Naive thymus-derived CD4-positive, alpha-beta T cell (primary cell): ENCODE data around the gene MMS19. TPM values are rescaled to one million over a fixed set of nuclear protein-coding genes. Genes with fewer than 3 reads are reported as not detected.

Experiments
- ATAC-seq: fragments of 150-1000 bp; cut with Tn5 transposase; 2 replicates; pipeline ENCODE4 v1.10.0; 2021; ENCODE audit warnings: mild to moderate bottlenecking, moderate library complexity
- CTCF ChIA-PET: fragments of 350-600 bp; sonication (Branson Sonifier 250); formaldehyde crosslinking; loops from one replicate; lab custom pipeline; 2021; ENCODE audit warnings: antibody characterized with exemption; lab: Charles Lee
- POLR2A ChIA-PET: fragments of 350-600 bp; sonication (Branson Sonifier 250); formaldehyde crosslinking; loops from one replicate; lab custom pipeline; 2021; ENCODE audit warnings: antibody characterized with exemption, inconsistent platforms; lab: Charles Lee
- DNase-seq, 9 donors: peaks; one replicate each; pipeline versions ENCODE4 v3.0.0 to v3.0.0-alpha.2; 2020 to 2022; ENCODE audit warnings: mixed read lengths in 1 of 9
- H3K27ac ChIP-seq: one replicate; pipeline ENCODE4 v1.7.0; 2013; ENCODE audit warnings: mild to moderate bottlenecking, low read depth, low read length, moderate library complexity
- H3K27me3 ChIP-seq, 2 donors: one replicate each; pipeline ENCODE4 v1.7.0; 2013; ENCODE audit warnings: low read length in 2 of 2, mild to moderate bottlenecking in 2 of 2, moderate library complexity in 2 of 2; ENCODE audit not compliant: control insufficient read depth in 2 of 2, insufficient read depth in 2 of 2
- H3K36me3 ChIP-seq, 3 experiments: 1 replicate in 2 of 3; 2 replicates in 1 of 3; pipeline ENCODE4 v1.7.0; 2013; ENCODE audit warnings: low read length in 3 of 3, mild to moderate bottlenecking in 3 of 3, moderate library complexity in 1 of 3; ENCODE audit not compliant: insufficient read depth in 3 of 3, control insufficient read depth in 2 of 3
- H3K4me1 ChIP-seq, 2 donors: one replicate each; pipeline ENCODE4 v1.7.0; 2013; ENCODE audit warnings: low read length in 2 of 2, mild to moderate bottlenecking in 2 of 2, moderate library complexity in 1 of 2; ENCODE audit not compliant: control insufficient read depth in 2 of 2, insufficient read depth in 2 of 2
- H3K4me3 ChIP-seq: 2 replicates; pipeline ENCODE4 v1.7.0; 2013; ENCODE audit warnings: mild to moderate bottlenecking, low read length
- H3K9me3 ChIP-seq, 3 experiments: 1 replicate in 2 of 3; 2 replicates in 1 of 3; pipeline ENCODE4 v1.7.0; 2013; ENCODE audit warnings: low read length in 3 of 3; ENCODE audit not compliant: control insufficient read depth in 2 of 3
- H3K27ac Mint-ChIP-seq, 9 donors: one replicate each; pipeline ENCODE4 v1.8.0; 2020 to 2022; ENCODE audit warnings: mixed read lengths in 9 of 9, mild to moderate bottlenecking in 8 of 9, moderate library complexity in 5 of 9, inconsistent platforms in 2 of 9
- H3K27me3 Mint-ChIP-seq, 5 donors: one replicate each; pipeline ENCODE4 v1.8.0; 2021 to 2022; ENCODE audit warnings: mixed read lengths in 5 of 5, mild to moderate bottlenecking in 1 of 5
- H3K36me3 Mint-ChIP-seq, 5 donors: one replicate each; pipeline ENCODE4 v1.8.0; 2020 to 2022; ENCODE audit warnings: mixed read lengths in 5 of 5, mild to moderate bottlenecking in 3 of 5, inconsistent platforms in 1 of 5
- H3K4me1 Mint-ChIP-seq, 7 donors: one replicate each; pipeline ENCODE4 v1.8.0; 2020 to 2022; ENCODE audit warnings: mixed read lengths in 7 of 7, mild to moderate bottlenecking in 3 of 7, inconsistent platforms in 1 of 7
- H3K4me3 Mint-ChIP-seq, 10 donors: one replicate each; pipeline ENCODE4 v1.8.0; 2020 to 2022; ENCODE audit warnings: mild to moderate bottlenecking in 10 of 10, mixed read lengths in 10 of 10, moderate library complexity in 6 of 10, inconsistent platforms in 2 of 10
- H3K9me3 Mint-ChIP-seq, 11 donors: one replicate each; pipeline ENCODE4 v1.8.0; 2020 to 2022; ENCODE audit warnings: mixed read lengths in 11 of 11, mild to moderate bottlenecking in 4 of 11, inconsistent platforms in 1 of 11, moderate library complexity in 1 of 11
- intact Hi-C, 2 donors: fragments of 100-400 bp; cut with micrococcal nuclease; formaldehyde crosslinking; loops; one replicate each; pipeline ENCODE4 v1.15.1; 2023
- polyA plus RNA-seq, 2 donors: library from polyadenylated mRNA; unstranded; fragments of 300-500 nt; fragmentation: Illumina TruSeq; gene quantifications; one replicate each; pipeline ENCODE4 v1.2.3, GENCODE V29; 2021
- total RNA-seq, 6 experiments: library from RNA in 5 of 6; stranded (reverse) in 5 of 6; gene quantifications; 1 replicate in 5 of 6; 2 replicates in 1 of 6; pipeline ENCODE4 v1.2.3 and lab custom pipeline; 2021 to 2026

The MMS19 gene
- total and polyA plus RNA-seq, 7 experiments from 2014 or later = 37.4 to 113 (median 82.0) TPM

DNA sequence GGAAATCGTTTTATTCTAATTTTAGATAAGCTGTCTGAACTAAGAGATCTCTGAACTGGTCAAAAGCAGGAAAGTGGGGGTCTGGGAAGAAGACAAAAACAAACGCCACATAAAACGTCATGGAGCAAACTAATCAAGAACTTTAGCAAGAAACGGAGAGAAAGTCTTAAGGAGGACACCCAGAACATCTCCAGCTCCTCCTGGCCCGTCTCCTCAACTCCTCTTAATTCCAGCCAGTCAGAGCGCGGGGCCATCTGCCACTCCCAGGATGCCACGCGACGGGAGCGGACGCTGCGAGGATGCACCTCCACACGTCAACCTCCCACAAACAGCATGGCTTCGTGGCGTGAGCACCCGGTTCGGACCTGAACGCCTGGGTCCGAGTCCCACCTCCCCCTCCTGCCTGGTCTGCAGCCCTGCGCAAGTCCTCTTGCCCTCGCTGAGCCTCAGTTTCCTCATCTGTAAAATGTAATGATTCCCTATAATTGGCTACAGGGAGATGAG is 598 bp downstream of the MMS19 start:
- Mint-ChIP-seq H3K4me3 (peak overlapping the region; percentile 85 to 99 (median 98)), H3K36me3 (peaks cover 0 to 2% (median 0%) of the 10 kb centered on the region in 5 donors), H3K4me1 (peaks cover 28 to 69% (median 55%) of the 10 kb centered on the region in 7 donors), H3K9me3 (no peaks in the 10 kb centered on the region), H3K27ac (peak overlapping the region; percentile 94 to 98 (median 97)), H3K27me3 (peaks cover 0 to 30% (median 20%) of the 10 kb centered on the region in 5 donors)
- H3K4me1 ChIP-seq = peaks cover 20 to 41% of the 10 kb centered on the region in 2 donors
- CTCF ChIA-PET = no interaction called here
- intact Hi-C loops = loop anchor here (1.0 to 10.0 kb wide), 22 partner anchors 15 to 911 kb away; partner anchors contain the start of genes ARHGAP19 (in 2 of the 2), AVPI1 (in 2 of the 2), EXOSC1 (in 2 of the 2) and FRAT2 (in 2 of the 2)
- H3K36me3 ChIP-seq = peaks cover 0 to 11% (median 0%) of the 10 kb centered on the region in 3 experiments
- H3K4me3 ChIP-seq = peak overlapping the region; percentile 96
- no peaks in the 10 kb centered on the region for H3K27me3 ChIP-seq
- no peak for ATAC-seq
- H3K27ac ChIP-seq = peak overlapping the region; percentile 81
- H3K9me3 ChIP-seq = no peaks in the 10 kb centered on the region
- POLR2A ChIA-PET = no interaction called here
- DNase-seq = peak; percentile 22 to 79 (median 51)

DNA sequence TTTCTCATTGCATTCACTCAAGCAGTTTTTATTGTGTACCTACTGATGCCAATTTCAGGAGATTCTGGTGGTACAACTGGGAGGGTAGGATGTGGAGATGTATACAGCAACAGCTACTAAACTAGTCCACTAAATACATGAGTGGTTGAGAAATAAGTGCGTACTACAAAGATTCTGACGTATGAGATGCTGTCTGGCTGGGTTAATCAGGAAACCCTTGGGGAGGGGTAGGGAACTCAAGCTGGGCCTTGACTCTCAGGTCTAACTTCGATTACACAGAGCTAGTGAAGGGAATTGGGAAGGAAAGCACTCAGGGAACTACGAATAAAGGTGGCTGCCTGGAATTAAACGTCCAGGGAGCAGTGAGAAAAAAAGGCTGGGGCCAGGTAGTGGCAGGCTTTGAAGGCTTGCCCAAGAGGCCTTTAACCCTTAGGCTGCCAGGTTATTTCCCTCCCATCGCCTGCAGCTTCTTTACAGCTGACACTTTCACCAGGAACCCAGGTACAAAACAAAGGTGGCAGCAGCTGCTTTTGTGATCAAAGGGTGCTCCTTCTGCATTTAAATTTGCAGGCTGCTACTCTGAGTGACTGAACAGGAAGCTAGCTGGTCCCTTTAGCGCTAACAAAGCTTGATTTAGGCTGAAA is 3.2 kb downstream of the MMS19 start:
- Mint-ChIP-seq H3K9me3 (no peaks in the 10 kb centered on the region), H3K36me3 (peaks cover 0 to 2% (median 0%) of the 10 kb centered on the region in 5 donors), H3K27me3 (peaks cover 0 to 5% (median under 1%) of the 10 kb centered on the region in 5 donors), H3K27ac (peak overlapping the region; percentile 67 to 96 (median 89)), H3K4me1 (peaks cover 34 to 70% (median 56%) of the 10 kb centered on the region in 7 donors), H3K4me3 (peak overlapping the region; percentile 49 to 98 (median 77))
- Histone ChIP-seq H3K4me3 (no peak overlapping the region), H3K36me3 (peaks cover 0 to 11% (median 0%) of the 10 kb centered on the region in 3 experiments), H3K4me1 (peaks cover 20 to 52% of the 10 kb centered on the region in 2 donors), H3K27me3 (no peaks in the 10 kb centered on the region), H3K9me3 (no peaks in the 10 kb centered on the region), H3K27ac (peak overlapping the region; percentile 73)
- intact Hi-C loops = loop anchor here (5.0 to 10.0 kb wide), 4 partner anchors 33 to 663 kb away; partner anchors contain the start of gene LCOR (in 2 of the 2)
- POLR2A ChIA-PET = interaction anchor here (0.8 to 1.6 kb wide), 3 partner anchors 8 to 70 kb away, joined by 4 to 5 read pairs (median 5); no protein-coding TSS in a partner anchor
- CTCF ChIA-PET = interaction anchor here (0.8 to 1.4 kb wide), 4 partner anchors 29 to 88 kb away, joined by 3 to 6 read pairs (median 4); no protein-coding TSS in a partner anchor
- ATAC-seq = no peak
- DNase-seq = peak in 7 of 9 donors; percentile 28 to 74 (median 58)

DNA sequence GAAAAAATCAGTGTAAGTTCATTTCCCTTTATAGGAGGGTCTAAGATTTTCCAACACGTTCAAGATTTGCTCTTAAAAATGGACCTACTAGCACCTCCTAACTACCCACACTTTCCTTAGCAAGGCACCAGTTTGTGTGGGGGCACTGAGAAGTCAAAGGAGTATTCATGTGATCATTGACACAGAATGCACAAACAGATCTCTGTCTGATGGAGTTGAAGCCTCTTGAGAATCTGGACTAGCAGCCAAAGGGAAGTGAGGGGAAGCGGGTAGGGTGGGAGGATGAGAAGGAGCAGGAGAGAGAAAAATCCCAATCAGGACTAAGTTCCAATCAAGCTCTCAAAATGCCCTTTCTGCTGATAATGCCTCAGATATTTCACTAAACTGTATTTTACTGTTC is 4.1 kb downstream of the MMS19 start:
- ATAC-seq (no peak), DNase-seq (no peak)
- no peaks in the 10 kb centered on the region for H3K9me3 ChIP-seq
- peaks cover 18 to 45% of the 10 kb centered on the region in 2 donors for H3K4me1 ChIP-seq
- Mint-ChIP-seq H3K4me1 (peaks cover 37 to 75% (median 63%) of the 10 kb centered on the region in 7 donors), H3K27ac (peak overlapping the region in 7 of 9 donors; percentile 87 to 96 (median 93)), H3K27me3 (no peaks in the 10 kb centered on the region), H3K9me3 (no peaks in the 10 kb centered on the region), H3K4me3 (peak overlapping the region in 4 of 10 donors; percentile 12 to 98 (median 50)), H3K36me3 (peaks cover 0 to 2% (median 0%) of the 10 kb centered on the region in 5 donors)
- H3K27me3 ChIP-seq = no peaks in the 10 kb centered on the region
- ChIA-PET CTCF (interaction anchor here (1.4 kb wide), 1 partner anchor 60 kb away, joined by 6 read pairs; no protein-coding TSS in a partner anchor), POLR2A (interaction anchor here (1.4 to 1.6 kb wide), 2 partner anchors 9 to 17 kb away, joined by 4 to 5 read pairs; no protein-coding TSS in a partner anchor)
- peak overlapping the region; percentile 73 for H3K27ac ChIP-seq
- H3K4me3 ChIP-seq = no peak overlapping the region
- intact Hi-C loops = loop anchor here in 1 of 2 donors (10.0 kb wide), 1 partner anchor 659 kb away; the partner anchor contains the start of gene LCOR
- peaks cover 0 to 11% (median 0%) of the 10 kb centered on the region in 3 experiments for H3K36me3 ChIP-seq

DNA sequence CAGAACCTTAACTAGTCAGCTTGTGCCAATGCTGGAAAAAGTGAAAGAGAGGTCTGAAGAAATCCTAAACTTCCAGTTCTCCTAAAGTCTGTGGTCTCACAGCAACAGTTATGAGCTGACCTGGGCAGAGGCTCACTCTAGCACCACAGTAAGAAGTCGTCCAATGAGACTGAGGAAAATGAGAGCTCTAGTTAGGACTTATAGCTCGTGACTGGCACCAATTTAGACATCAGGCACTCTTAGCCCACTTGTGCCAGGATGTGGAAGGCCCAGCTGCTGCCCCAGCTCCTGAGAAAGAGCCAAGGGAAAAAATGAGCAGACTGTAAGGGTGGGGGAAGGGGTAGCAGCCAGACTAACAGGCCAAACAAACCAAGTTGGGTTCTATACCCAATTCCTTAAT is 7.6 kb downstream of the MMS19 start:
- Histone ChIP-seq H3K27me3 (no peaks in the 10 kb centered on the region), H3K4me3 (no peak overlapping the region), H3K36me3 (peaks cover 0 to 13% (median 0%) of the 10 kb centered on the region in 3 experiments), H3K27ac (no peak overlapping the region), H3K9me3 (no peaks in the 10 kb centered on the region), H3K4me1 (peaks cover 4 to 25% of the 10 kb centered on the region in 2 donors)
- peaks cover 28 to 72% (median 57%) of the 10 kb centered on the region in 7 donors for H3K4me1 Mint-ChIP-seq
- ChIA-PET CTCF (no interaction called here), POLR2A (interaction anchor here (1.1 to 1.5 kb wide), 2 partner anchors 9 to 64 kb away, joined by 3 read pairs; no protein-coding TSS in a partner anchor)
- ATAC-seq (no peak), DNase-seq (no peak)
- intact Hi-C loops = loop anchor here in 1 of 2 donors (10.0 kb wide), 1 partner anchor 656 kb away; the partner anchor contains the start of gene LCOR
- no peaks in the 10 kb centered on the region for H3K27me3 Mint-ChIP-seq
- peak overlapping the region in 6 of 9 donors; percentile 17 to 70 (median 55) for H3K27ac Mint-ChIP-seq
- peaks cover 0 to 4% (median 0%) of the 10 kb centered on the region in 5 donors for H3K36me3 Mint-ChIP-seq
- peak overlapping the region in 5 of 10 donors; percentile 6 to 56 (median 27) for H3K4me3 Mint-ChIP-seq
- no peaks in the 10 kb centered on the region for H3K9me3 Mint-ChIP-seq

DNA sequence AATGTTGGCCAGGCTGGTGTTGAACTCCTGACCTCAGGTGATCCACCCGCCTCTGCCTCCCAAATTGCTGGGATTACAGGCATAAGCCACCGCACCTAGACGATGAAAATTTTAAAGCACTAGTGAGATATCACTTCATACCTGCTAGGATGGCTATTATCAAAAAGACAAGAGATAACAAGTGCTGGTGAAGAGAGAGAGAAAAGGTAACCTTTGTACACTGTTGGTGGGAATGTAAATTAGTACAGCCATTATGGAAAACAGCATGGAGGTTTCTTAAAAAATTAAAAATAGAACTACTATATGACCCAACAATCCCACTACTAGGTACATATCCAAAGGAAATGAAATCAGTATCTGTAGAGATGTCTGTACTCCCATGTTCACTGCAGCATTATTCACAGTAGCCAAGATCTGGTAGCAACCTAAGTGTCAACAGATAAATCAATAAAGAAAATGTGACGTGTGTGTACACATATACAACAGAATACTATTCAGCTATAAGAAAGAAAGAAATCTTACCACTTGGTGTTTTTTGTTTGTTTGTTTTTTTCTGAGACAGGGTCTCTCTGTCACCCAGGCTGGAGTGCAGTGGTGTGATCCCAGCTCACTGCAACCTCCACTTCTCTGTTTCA is 12.5 kb downstream of the MMS19 start:
- H3K4me3 Mint-ChIP-seq = no peak overlapping the region
- no peak overlapping the region for H3K4me3 ChIP-seq
- H3K27me3 ChIP-seq = no peaks in the 10 kb centered on the region
- no peaks in the 10 kb centered on the region for H3K27me3 Mint-ChIP-seq
- H3K27ac Mint-ChIP-seq = peak overlapping the region in 1 of 9 donors; percentile 8
- peaks cover 0 to 6% of the 10 kb centered on the region in 2 donors for H3K4me1 ChIP-seq
- no peaks in the 10 kb centered on the region for H3K9me3 ChIP-seq
- H3K9me3 Mint-ChIP-seq = no peaks in the 10 kb centered on the region
- intact Hi-C loops = no loop called here
- no peak overlapping the region for H3K27ac ChIP-seq
- ATAC-seq (no peak), DNase-seq (no peak)
- ChIA-PET POLR2A (no interaction called here), CTCF (no interaction called here)
- H3K36me3 ChIP-seq = peaks cover 0 to 28% (median 6%) of the 10 kb centered on the region in 3 experiments
- H3K36me3 Mint-ChIP-seq = peaks cover 0 to 11% (median 7%) of the 10 kb centered on the region in 5 donors
- H3K4me1 Mint-ChIP-seq = peaks cover 8 to 41% (median 35%) of the 10 kb centered on the region in 7 donors

DNA sequence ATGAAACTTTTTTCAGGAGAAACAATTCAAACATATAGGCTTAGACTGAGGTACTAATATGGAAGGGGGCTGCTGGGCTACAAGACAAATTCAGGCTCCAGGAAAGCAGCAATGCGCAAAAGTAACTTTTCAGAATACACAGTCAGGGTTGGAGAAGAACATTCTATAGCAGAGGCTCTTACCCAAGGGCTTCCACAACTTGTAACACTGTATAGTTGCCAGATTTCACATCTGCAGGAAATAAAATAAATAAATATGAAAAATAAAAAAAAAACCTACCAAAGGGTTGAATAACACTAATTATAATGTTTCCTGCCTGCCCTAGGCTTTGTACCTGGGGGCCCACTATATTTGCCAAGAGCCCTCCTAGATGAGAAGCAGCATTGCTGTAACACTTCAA is 14.3 kb downstream of the MMS19 start:
- Mint-ChIP-seq H3K27me3 (no peaks in the 10 kb centered on the region), H3K4me1 (peaks cover 3 to 26% (median 18%) of the 10 kb centered on the region in 7 donors), H3K9me3 (no peaks in the 10 kb centered on the region), H3K36me3 (peaks cover 0 to 25% (median 13%) of the 10 kb centered on the region in 5 donors), H3K4me3 (no peak overlapping the region), H3K27ac (peak overlapping the region in 2 of 9 donors; percentile 62)
- H3K9me3 ChIP-seq = no peaks in the 10 kb centered on the region
- CTCF ChIA-PET = no interaction called here
- H3K36me3 ChIP-seq = peaks cover 9 to 46% (median 11%) of the 10 kb centered on the region in 3 experiments
- no peak overlapping the region for H3K27ac ChIP-seq
- intact Hi-C loops = loop anchor here in 1 of 2 donors (2.0 kb wide), 1 partner anchor 15 kb away; the partner anchor contains the start of genes MMS19 and UBTD1
- ATAC-seq = no peak
- no peak for DNase-seq
- no peaks in the 10 kb centered on the region for H3K4me1 ChIP-seq
- H3K4me3 ChIP-seq = no peak overlapping the region
- POLR2A ChIA-PET = interaction anchor here (0.6 kb wide), 1 partner anchor 9 kb away, joined by 4 read pairs; no protein-coding TSS in a partner anchor
- H3K27me3 ChIP-seq = no peaks in the 10 kb centered on the region
